Nephron (organoid): Measurements from ENCODE around the gene SH3BGRL3.

Source experiments
- H3K27ac Mint-ChIP-seq, 3 experiments: 2 replicates each; pipeline ENCODE4 v1.8.0; 2020; ENCODE audit warnings: mixed read lengths in 3 of 3, mild to moderate bottlenecking in 2 of 3, moderate library complexity in 1 of 3
- H3K27me3 Mint-ChIP-seq: 2 replicates; pipeline ENCODE4 v1.8.0; 2021; ENCODE audit warnings: low read depth, mild to moderate bottlenecking, moderate library complexity, mixed read lengths
- H3K36me3 Mint-ChIP-seq: 2 replicates; pipeline ENCODE4 v1.8.0; 2020; ENCODE audit warnings: low read depth, mixed read lengths
- H3K4me1 Mint-ChIP-seq: 2 replicates; pipeline ENCODE4 v1.8.0; 2020; ENCODE audit warnings: mixed read lengths
- H3K4me3 Mint-ChIP-seq, 3 experiments: 2 replicates each; pipeline ENCODE4 v1.8.0; 2020; ENCODE audit warnings: mild to moderate bottlenecking in 3 of 3, mixed read lengths in 3 of 3, moderate library complexity in 2 of 3
- H3K9me3 Mint-ChIP-seq: 2 replicates; pipeline ENCODE4 v1.8.0; 2020; ENCODE audit warnings: mixed read lengths
- TF ChIP-seq, protein P1 (sequence below), 3 experiments: fragments of 200-600 bp; sonication (generic); IDR thresholded peaks; one replicate each; pipeline ENCODE4 v1.5.0; 2021; ENCODE audit warnings: antibody characterized with exemption in 3 of 3; ENCODE audit not compliant: unreplicated experiment in 3 of 3

The SH3BGRL3 gene

DNA sequence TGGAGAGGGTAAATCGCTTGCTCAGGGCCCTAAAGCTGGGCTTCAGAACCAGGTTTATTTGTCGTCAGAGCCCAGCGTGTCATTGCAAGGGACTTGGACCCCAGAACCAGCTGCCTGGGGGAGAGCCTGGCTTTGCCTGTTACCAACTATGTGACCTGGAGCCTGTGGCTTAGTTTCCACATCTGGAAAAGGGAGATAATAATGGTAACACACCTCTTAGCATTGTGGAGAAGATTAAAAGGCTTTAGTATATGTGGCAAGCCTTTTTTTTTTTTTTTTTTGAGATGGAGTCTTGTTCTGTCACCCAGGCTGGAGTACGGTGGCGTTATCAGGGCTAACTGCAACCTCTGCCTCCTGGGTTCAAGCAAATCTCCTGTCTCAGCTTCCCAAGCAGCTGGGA is 50.4 kb downstream of the SH3BGRL3 start:
- TF ChIP-seq, protein P1, sequence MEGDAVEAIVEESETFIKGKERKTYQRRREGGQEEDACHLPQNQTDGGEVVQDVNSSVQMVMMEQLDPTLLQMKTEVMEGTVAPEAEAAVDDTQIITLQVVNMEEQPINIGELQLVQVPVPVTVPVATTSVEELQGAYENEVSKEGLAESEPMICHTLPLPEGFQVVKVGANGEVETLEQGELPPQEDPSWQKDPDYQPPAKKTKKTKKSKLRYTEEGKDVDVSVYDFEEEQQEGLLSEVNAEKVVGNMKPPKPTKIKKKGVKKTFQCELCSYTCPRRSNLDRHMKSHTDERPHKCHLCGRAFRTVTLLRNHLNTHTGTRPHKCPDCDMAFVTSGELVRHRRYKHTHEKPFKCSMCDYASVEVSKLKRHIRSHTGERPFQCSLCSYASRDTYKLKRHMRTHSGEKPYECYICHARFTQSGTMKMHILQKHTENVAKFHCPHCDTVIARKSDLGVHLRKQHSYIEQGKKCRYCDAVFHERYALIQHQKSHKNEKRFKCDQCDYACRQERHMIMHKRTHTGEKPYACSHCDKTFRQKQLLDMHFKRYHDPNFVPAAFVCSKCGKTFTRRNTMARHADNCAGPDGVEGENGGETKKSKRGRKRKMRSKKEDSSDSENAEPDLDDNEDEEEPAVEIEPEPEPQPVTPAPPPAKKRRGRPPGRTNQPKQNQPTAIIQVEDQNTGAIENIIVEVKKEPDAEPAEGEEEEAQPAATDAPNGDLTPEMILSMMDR (IDR thresholded peaks at IDR 0.05; ENCODE audit: unreplicated experiment in 3 of 3): no peak
- Mint-ChIP-seq H3K4me3 (no peak overlapping the region), H3K27ac (no peak overlapping the region), H3K27me3 (peaks cover 20% of the 10 kb centered on the region), H3K4me1 (no peaks in the 10 kb centered on the region), H3K9me3 (no peaks in the 10 kb centered on the region), H3K36me3 (no peaks in the 10 kb centered on the region)
